ENCODE data around the gene YDJC.

DNA sequence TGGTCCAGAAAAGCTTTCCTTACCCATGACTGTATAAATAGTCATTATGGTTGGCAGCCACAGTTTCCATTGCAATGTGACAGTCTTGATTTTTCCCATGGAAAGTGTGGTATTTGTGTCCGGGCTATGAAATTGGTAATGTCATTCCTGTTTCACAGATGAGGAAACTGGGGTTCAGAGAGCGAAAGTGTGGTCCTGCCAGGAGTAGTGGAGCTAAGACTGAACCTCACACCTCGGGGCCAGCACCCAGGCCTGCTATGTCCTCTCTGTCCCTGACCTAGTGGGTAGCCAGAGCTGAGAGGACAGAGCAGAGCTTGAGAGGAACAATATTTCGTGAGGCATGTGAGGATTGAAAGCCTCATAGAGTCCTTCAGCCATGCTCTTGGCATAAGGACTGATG lies 1.2 kb upstream of the YDJC start:
- TF ChIP-seq POLR2A (IDR thresholded peaks at IDR 0.05), result no peak
- TF ChIP-seq POLR2AphosphoS5 (IDR thresholded peaks at IDR 0.05), result no peak
- TF ChIP-seq, protein P1, sequence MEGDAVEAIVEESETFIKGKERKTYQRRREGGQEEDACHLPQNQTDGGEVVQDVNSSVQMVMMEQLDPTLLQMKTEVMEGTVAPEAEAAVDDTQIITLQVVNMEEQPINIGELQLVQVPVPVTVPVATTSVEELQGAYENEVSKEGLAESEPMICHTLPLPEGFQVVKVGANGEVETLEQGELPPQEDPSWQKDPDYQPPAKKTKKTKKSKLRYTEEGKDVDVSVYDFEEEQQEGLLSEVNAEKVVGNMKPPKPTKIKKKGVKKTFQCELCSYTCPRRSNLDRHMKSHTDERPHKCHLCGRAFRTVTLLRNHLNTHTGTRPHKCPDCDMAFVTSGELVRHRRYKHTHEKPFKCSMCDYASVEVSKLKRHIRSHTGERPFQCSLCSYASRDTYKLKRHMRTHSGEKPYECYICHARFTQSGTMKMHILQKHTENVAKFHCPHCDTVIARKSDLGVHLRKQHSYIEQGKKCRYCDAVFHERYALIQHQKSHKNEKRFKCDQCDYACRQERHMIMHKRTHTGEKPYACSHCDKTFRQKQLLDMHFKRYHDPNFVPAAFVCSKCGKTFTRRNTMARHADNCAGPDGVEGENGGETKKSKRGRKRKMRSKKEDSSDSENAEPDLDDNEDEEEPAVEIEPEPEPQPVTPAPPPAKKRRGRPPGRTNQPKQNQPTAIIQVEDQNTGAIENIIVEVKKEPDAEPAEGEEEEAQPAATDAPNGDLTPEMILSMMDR (IDR thresholded peaks at IDR 0.05), result no peak
- TF ChIP-seq EP300 (IDR thresholded peaks at IDR 0.05), result no peak
